ENCODE results near the gene TUBA4B. TPM values are rescaled to one million over a fixed set of nuclear protein-coding genes. Genes with fewer than 3 reads are reported as not detected.

Gene TUBA4B
- total RNA-seq = not detected in 2 replicates

DNA sequence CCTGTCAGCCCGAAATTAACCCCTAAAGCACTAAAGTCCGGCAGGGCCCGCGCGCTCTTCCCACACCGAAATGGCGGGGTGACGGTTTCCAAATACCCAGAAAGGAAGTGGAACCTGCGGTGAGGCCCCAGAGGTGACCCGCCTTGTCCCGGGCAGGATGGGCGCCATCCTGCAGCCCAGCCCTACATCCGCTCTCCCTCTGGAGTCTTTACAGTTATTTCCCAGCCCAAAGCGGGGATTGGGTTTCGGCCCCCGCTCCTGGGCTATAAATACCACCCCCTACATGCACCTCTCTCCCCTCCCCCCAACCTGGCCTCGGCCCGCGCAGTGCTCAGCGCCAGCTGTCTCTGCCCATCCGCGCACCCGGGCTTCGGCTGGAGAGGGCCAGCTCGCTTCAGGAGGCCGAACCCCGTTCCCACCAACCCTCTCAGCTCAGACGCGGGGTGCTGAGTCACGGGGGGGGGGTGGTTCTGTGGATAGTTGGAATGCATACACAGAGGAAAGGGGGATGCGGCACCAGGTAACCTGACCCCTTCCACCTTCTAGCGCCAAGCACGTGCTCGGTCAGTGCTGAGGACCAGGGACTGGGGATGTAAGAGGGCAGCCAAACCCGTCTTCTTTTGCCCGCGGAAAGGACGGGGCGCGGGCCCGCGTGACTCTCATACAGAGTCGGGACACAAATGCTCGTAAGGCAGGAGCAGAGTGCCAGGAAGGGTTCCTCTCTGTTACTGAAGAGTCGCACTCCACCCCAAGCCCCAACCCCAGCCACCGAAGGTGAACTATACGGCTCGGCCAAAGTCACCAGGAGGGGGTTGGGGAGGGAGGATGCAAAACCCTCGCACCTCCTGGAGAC, at the start of gene TUBA4B:
Gene TUBA4B, plus strand, starts transcription at position 344 of the 853 bp plus-strand sequence. Its CDS starts 165 bp downstream, at position 509.

DNA sequence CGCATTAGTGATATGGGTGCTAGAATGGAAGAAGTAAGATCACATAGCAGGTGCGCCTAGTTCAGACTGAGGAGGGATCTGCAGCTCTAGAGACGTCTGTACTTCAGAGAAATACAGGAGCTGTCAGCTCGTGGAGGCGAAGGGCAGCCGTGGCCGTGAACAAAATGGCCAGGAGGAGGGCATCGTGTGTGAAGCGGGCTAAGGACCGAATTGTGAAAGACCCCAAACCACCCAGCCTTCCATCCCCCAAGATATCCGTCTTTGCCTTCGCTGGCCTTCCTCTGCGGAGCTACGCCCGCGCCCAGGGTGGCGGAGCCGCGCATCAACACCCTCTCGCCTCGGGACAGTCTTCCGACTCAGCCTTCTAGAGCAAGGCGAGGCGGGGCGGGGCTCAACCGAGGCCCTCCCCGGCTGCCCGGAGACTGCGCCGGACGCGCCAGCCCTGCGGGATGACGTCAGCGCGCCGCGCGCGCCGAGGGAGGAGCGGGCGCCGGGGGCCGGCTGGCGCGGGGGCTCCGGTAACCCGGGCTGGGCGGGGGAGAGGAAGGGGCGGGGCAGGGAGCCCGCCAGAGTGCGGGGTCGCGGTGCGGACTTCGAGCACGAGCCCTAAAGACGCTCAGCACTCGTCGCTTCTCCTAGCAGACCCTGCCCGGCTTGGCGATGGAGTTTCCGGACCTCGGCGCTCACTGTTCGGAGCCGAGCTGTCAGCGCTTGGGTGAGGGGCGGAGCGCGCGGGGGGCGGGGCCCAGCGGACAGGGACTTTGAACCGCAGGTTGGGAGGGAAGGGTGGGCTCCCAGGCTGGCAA, 46.5 kb upstream of the TUBA4B start, which contains the start of gene ZFAND2B:
Gene ZFAND2B, plus strand, starts transcription at position 455 of the 806 bp plus-strand sequence. Its CDS starts 206 bp downstream, at position 661.

DNA sequence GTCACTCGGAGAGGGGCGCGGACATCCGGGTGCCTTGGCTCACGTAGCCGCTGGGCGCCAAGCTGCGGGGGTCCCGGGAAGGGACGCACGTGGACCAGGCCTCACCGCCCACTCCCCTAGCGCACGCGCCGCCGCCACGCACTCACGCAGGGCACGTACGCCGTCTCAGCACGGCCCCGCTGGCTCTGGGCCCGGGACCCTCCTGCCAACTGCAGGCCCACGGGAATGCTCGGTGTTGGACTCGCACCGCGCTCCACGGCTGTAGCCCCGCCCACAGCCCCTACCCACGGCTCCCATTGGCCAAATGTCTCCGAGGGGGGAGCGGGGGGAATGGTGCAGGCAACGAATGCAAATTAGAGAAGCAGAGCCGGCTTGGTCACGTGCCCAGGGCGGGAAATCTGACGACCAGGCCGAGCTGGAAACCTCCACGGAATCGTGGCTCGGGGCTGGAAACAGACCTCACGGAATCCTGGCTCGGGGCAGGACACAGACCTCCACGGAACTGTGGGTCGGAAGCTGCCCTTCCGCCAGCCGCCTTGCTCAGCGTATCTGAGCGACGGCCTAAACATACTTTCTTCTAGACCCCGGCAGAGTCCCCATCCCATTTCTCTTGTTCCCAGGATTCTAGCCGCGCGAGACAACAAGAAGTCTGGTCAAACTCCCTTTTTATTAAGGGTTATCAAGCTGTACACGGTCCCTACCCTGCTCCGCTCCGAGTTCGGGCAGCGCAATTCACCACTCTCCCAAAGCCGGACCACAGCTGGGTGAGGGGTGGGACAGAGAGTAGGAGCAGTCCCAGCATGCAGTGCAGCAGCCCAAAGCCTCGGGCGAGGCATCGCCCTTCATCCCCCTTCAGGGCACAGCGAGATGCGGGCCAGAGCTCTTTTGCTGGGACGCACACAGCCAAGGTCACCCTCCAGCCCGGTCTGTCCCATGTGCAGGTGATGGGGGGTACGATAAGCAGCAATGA, 34.0 kb upstream of the TUBA4B start, which contains the start of gene ABCB6:
Gene ABCB6, minus strand, starts transcription at position 227 of the 970 bp plus-strand sequence. CDS start 285 bp downstream, outside the sequence.

DNA sequence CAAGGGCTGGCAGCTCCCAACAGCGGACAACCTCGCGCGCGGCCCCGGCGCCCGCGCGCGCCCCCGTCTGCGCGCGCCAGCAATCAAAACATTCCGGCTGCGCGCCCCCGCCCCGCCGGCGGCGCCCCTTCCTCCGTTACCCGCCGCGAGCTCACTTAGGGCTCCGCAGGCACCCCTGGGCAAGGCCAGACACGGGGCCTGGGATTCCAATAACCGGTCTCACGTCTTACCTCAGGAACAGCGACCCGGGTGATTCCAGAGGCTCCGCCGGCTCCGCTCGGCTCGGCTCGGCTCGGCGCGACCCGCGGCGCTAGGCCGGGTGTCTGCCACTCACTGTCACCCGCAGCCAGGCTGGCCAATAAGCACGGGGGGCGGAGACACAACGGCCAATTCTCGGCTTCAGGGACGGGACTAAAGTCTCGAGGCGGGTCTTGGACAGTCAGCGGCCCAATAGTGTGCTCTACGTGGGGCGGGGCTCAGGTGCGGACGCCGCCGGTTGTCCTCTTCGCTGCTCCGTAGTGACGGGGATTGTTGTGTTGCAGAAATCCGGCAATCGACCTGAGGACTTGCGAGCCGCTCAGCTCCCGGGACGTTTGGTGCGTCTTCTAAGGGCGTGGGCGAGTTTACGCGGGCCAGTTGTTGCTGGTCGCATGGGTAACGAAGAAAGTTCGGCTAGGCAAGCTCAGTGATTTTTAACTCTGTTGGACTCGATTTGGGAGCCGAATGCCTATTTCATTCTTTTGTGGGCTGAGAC, 23.6 kb upstream of the TUBA4B start, which contains the start of the genes ANKZF1 and ATG9A:
Gene ANKZF1, plus strand, starts transcription at position 502 of the 754 bp plus-strand sequence. CDS start 452 bp downstream, outside the sequence.
Gene ATG9A, minus strand, starts transcription at position 332 of the 754 bp plus-strand sequence. CDS start 1,612 bp downstream, outside the sequence.

DNA sequence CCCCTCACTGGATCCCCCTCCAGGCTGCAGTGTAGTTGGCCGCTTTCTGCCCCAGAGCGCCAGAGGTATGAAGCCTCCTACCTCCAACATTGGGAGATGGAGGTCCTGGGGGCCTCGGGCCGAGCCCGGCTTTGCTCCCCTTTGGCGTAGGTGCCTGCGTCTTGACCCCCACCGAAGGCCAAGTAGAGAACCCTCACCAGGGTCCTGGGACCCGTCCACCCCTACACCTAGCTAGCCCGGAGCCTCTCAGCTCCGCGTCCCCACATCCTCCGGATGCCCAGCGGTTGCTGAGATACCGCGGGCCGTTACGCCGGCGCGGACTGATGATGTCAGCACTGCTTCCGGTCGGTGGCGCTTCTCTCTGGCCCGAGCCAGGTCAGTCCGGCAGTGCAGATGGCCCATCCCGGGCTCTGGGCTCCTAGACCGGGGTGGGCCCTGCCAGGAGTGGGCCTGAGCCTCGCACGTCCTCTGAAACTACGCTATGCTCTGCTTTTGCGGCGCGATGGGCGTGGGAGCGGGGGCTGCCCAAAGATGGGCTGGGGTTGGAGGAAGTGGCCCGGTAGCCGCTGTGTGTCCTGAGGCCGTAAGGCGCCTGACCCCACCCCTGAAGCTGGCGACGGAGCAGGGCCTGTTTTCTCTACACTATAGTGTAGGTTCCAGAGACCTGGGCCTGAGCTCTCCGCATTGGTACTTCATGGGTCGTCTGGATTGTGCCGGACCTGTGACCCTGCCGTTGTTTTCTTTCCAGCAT, 7.7 kb upstream of the TUBA4B start, which contains the start of the genes GLB1L and STK16:
Gene GLB1L, minus strand, starts transcription at position 297 of the 751 bp plus-strand sequence. CDS start 1,871 bp downstream, outside the sequence.
Gene STK16, plus strand, starts transcription at position 332 of the 751 bp plus-strand sequence. CDS start 521 bp downstream, outside the sequence.

DNA sequence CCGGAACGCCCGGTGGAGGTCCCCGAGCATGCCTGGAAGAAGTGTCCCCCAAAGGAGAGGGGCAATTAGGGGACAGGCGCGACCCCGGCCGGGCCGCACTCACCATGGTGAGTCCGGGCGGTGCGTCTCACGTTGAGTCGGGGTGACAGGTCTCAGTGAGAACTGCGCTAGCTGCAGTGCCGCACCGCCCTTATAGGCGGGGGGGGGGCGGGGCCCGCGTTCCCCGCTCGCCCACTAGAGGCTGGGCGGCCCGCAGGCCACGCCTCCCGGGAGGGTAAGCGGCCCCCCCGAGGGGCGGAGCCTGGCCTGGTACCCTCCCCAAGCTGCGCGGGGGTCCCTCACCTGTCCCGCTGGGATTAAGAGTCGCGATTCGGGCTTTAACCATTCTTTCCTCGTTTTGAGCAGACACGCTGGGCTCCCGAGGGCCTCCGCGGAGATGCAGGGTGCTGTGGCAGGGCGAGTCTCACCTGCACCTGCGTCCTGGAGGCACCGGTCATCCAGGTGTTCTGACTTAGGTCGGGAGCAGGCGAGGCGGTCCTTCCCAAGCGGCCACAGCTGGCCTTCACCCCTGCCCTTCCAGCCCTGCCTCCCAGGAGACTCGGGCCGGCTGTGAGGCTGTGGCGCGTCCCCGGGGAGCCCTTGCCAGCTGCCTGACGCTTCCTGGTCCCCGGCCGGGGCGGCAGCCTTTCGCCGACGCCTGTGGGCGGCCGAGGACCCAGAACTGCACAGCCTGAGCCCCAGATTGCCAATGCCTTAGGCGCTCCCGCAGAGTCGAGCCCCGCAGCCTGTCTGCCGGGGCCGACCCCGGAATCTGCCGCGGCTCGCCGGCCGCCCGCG, 928 bp downstream of the TUBA4B start, which contains the start of gene TUBA4A:
Gene TUBA4A, minus strand, starts transcription at position 166 of the 837 bp plus-strand sequence. Its CDS starts 60 bp downstream, at position 106.

DNA sequence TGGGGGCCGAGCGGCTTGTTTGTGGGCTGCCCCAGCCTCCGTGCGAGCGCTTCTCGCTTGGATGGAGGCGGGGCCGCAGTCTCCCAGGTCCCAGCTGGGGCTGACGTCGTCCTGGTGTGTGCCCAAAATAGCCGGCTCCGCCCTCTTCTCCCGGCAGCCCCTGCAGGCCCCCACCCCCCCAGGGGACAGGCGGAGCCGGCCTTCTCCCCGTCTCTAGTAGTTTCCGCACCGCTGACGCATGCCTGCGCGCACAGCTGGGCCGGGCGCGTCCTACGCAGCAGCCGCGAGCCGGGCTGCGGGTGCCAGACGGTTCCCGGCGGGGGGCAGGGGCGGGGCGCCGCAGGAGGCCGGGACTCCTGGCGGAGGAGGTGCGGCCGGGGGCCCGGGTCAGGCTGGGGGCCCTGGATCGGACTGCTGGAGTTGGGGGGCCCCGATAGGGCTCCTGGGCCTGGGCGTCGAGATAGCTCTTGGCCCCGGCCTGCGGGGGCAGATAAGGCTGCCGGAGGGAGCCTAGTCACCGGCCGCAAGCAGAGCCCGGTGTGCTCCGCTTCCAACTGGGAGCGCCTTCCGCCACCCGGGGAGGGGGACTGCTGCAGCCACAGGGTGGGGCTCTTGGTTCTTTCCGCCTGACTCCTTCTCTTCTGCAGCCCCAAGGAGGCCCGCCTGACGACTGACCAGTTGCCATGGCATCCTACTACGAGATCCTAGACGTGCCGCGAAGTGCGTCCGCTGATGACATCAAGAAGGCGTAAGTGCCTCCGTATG, 26.3 kb downstream of the TUBA4B start, which contains the start of gene DNAJB2:
Gene DNAJB2, plus strand, starts transcription at position 216 of the 765 bp plus-strand sequence. Its CDS starts 468 bp downstream, at position 684.

DNA sequence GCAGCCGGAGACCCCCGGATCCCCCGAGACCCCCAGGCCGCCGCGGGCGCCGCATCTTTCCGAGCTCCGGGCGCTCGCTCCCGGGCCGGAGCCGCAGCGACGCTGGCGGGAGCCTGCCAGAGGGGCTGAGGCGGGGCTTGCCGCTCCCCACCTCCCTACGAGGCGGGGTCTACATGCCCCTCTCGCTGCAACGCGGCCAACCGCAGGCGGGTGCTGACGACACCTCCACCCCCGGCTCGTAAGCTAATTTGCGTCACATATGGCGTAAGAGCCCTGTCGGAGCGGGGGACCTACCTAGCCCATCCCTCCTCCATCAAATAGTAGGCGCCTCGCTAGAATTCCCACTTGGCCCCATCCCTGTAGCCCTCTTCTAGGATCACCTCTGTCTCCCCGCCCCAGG, 56.2 kb downstream of the TUBA4B start, which contains the start of gene PTPRN:
Gene PTPRN, minus strand, starts transcription at position 124 of the 400 bp plus-strand sequence. Its CDS starts 69 bp downstream, at position 55.

Other genes with a start within 250 kb of the TUBA4B start
- not detected in 2 replicates for gene CFAP65, start 211.7 kb upstream of the TUBA4B start, total RNA-seq
- not detected in 2 replicates for gene IHH, start 192.3 kb upstream of the TUBA4B start, total RNA-seq
- gene NHEJ1, start 92.4 kb upstream of the TUBA4B start, total RNA-seq = 15.0 and 16.1 TPM in 2 replicates
- 0.58 and 1.7 TPM in 2 replicates for gene SLC23A3, start 83.2 kb upstream of the TUBA4B start, total RNA-seq
- gene CNPPD1, start 76.3 kb upstream of the TUBA4B start, total RNA-seq = 16.3 and 25.7 TPM in 2 replicates
- 70.2 and 91.9 TPM in 2 replicates for gene RETREG2, start 75.0 kb upstream of the TUBA4B start, total RNA-seq
- 20.6 and 23.4 TPM in 2 replicates for gene ZFAND2B, start 46.5 kb upstream of the TUBA4B start, total RNA-seq
- gene ABCB6, start 34.3 kb upstream of the TUBA4B start, total RNA-seq = 57.9 and 62.9 TPM in 2 replicates
- 36.4 and 39.9 TPM in 2 replicates for gene ATG9A, start 23.6 kb upstream of the TUBA4B start, total RNA-seq
- gene ANKZF1, start 23.4 kb upstream of the TUBA4B start, total RNA-seq = 23.0 and 57.8 TPM in 2 replicates
- 5.8 and 12.7 TPM in 2 replicates for gene GLB1L, start 7.8 kb upstream of the TUBA4B start, total RNA-seq
- 14.0 and 26.2 TPM in 2 replicates for gene STK16, start 7.8 kb upstream of the TUBA4B start, total RNA-seq
- gene TUBA4A, start 675 bp downstream of the TUBA4B start, total RNA-seq = 30.2 and 38.0 TPM in 2 replicates
- 21.7 and 47.6 TPM in 2 replicates for gene DNAJB2, start 26.1 kb downstream of the TUBA4B start, total RNA-seq
- 2.1 and 12.7 TPM in 2 replicates for gene PTPRN, start 56.2 kb downstream of the TUBA4B start, total RNA-seq
- not detected in 2 replicates for gene RESP18, start 79.5 kb downstream of the TUBA4B start, total RNA-seq
- gene DNPEP, start 134.7 kb downstream of the TUBA4B start, total RNA-seq = 50.0 and 61.2 TPM in 2 replicates
- 0.77 and 1.7 TPM in 2 replicates for gene DES, start 165.1 kb downstream of the TUBA4B start, total RNA-seq
- 7.9 and 13.0 TPM in 2 replicates for gene SPEG, start 181.6 kb downstream of the TUBA4B start, total RNA-seq
- 50.2 and 71.5 TPM in 2 replicates for gene GMPPA, start 245.6 kb downstream of the TUBA4B start, total RNA-seq

All from regular cardiac myocyte (primary cell).